GM23338 (cell line): ENCODE data around the gene PLCL1. TPM values are rescaled to one million over a fixed set of nuclear protein-coding genes. Genes with fewer than 3 reads are reported as not detected.

Experiments used
- ATAC-seq: fragments of 200-7000 bp; cut with Tn5 transposase; 3 replicates; pipeline ENCODE4 v1.9.1; 2020
- DNase-seq: peaks from one replicate; pipeline ENCODE4 v3.0.0-alpha.2; 2015; ENCODE audit warnings: low spot score
- H2AFZ ChIP-seq: fragments of 200-600 bp; sonication (generic); 2 replicates; pipeline ENCODE4 v1.8.0; 2016; ENCODE audit warnings: antibody characterized with exemption, mild to moderate bottlenecking, moderate library complexity
- H3F3A ChIP-seq: fragments of 200-600 bp; sonication (generic); replicated peaks from 2 replicates; pipeline ENCODE4 v1.8.0; 2017; ENCODE audit warnings: antibody characterized with exemption, mixed run types, low read depth
- H3K27ac ChIP-seq: fragments of 200-600 bp; sonication (generic); 2 replicates; pipeline ENCODE4 v1.6.1; 2016; ENCODE audit warnings: low read depth
- H3K27me3 ChIP-seq: fragments of 200-600 bp; sonication (generic); 2 replicates; pipeline ENCODE4 v1.8.0; 2016; ENCODE audit warnings: mild to moderate bottlenecking, mixed run types, moderate library complexity; ENCODE audit not compliant: insufficient read depth
- H3K36me3 ChIP-seq: fragments of 200-600 bp; sonication (generic); 2 replicates; pipeline ENCODE4 v1.8.0; 2016; ENCODE audit warnings: mild to moderate bottlenecking; ENCODE audit not compliant: insufficient read depth
- H3K4me1 ChIP-seq: fragments of 200-600 bp; sonication (generic); 2 replicates; pipeline ENCODE4 v1.8.0; 2016; ENCODE audit warnings: mild to moderate bottlenecking, moderate library complexity; ENCODE audit not compliant: insufficient read depth
- H3K4me2 ChIP-seq: fragments of 200-600 bp; sonication (generic); 2 replicates; pipeline ENCODE4 v1.7.1; 2017; ENCODE audit warnings: mixed run types
- H3K4me3 ChIP-seq: fragments of 200-600 bp; sonication (generic); 2 replicates; pipeline ENCODE4 v1.6.1; 2016; ENCODE audit warnings: mixed run types
- H3K79me2 ChIP-seq: fragments of 200-600 bp; sonication (generic); replicated peaks from 2 replicates; pipeline ENCODE4 v1.8.0; 2017; ENCODE audit warnings: mild to moderate bottlenecking; ENCODE audit not compliant: insufficient read depth
- H3K9me2 ChIP-seq: fragments of 200-600 bp; sonication (generic); 2 replicates; pipeline ENCODE4 v1.8.0; 2017; ENCODE audit not compliant: insufficient read depth
- H4K20me1 ChIP-seq: fragments of 200-600 bp; sonication (generic); replicated peaks from 2 replicates; pipeline ENCODE4 v1.8.0; 2017; ENCODE audit warnings: mild to moderate bottlenecking; ENCODE audit not compliant: insufficient read depth
- H3K27ac Mint-ChIP-seq: 2 replicates; pipeline ENCODE4 v1.8.0; 2020; ENCODE audit warnings: inconsistent platforms, mild to moderate bottlenecking, moderate library complexity, mixed read lengths
- H3K27me3 Mint-ChIP-seq: 3 replicates; pipeline ENCODE4 v1.8.0; 2022; ENCODE audit warnings: low read depth, mild to moderate bottlenecking, moderate library complexity, mixed read lengths, inconsistent platforms; ENCODE audit not compliant: insufficient read depth, poor library complexity
- H3K36me3 Mint-ChIP-seq: 3 replicates; pipeline ENCODE4 v1.8.0; 2021; ENCODE audit warnings: low read depth, mild to moderate bottlenecking, inconsistent platforms, moderate library complexity, mixed read lengths
- H3K4me1 Mint-ChIP-seq: 3 replicates; pipeline ENCODE4 v1.8.0; 2020; ENCODE audit warnings: mild to moderate bottlenecking, inconsistent platforms, mixed read lengths
- H3K4me3 Mint-ChIP-seq: 3 replicates; pipeline ENCODE4 v1.8.0; 2021; ENCODE audit warnings: moderate library complexity, mild to moderate bottlenecking, inconsistent platforms, mixed read lengths
- H3K9me3 Mint-ChIP-seq: 3 replicates; pipeline ENCODE4 v1.8.0; 2020; ENCODE audit warnings: moderate library complexity, mild to moderate bottlenecking, inconsistent platforms, mixed read lengths
- CREB1 ChIP-seq: fragments of 250-450 bp; sonication (Bioruptor Pico); IDR thresholded peaks from 2 replicates; pipeline ENCODE4 v1.5.0; 2020; ENCODE audit warnings: low read depth, mild to moderate bottlenecking, moderate library complexity
- EZH2 ChIP-seq: fragments of 200-600 bp; sonication (generic); IDR thresholded peaks from one replicate; pipeline ENCODE4 v1.8.0; 2017; ENCODE audit warnings: antibody characterized with exemption, mild to moderate bottlenecking, low read depth; ENCODE audit not compliant: unreplicated experiment
- EZH2phosphoT487 ChIP-seq: fragments of 200-600 bp; sonication (generic); IDR thresholded peaks from one replicate; pipeline ENCODE4 v1.8.1; 2018; ENCODE audit warnings: antibody characterized with exemption; ENCODE audit not compliant: unreplicated experiment
- JUNB ChIP-seq: IDR thresholded peaks from one replicate; pipeline ENCODE4 v1.6.1; 2016; ENCODE audit warnings: antibody characterized with exemption; ENCODE audit not compliant: unreplicated experiment
- NANOG ChIP-seq: IDR thresholded peaks from 2 replicates; pipeline ENCODE4 v1.6.1; 2016; ENCODE audit warnings: antibody characterized with exemption, borderline replicate concordance
- POLR2AphosphoS5 ChIP-seq: IDR thresholded peaks from 2 replicates; pipeline ENCODE4 v1.6.1; 2016; ENCODE audit warnings: antibody characterized with exemption, low read depth
- STAT1 ChIP-seq: IDR thresholded peaks from one replicate; pipeline ENCODE4 v1.6.1; 2016; ENCODE audit warnings: antibody characterized with exemption; ENCODE audit not compliant: unreplicated experiment
- ZNF114 ChIP-seq: fragments of 250-450 bp; sonication (Bioruptor Pico); IDR thresholded peaks from 2 replicates; pipeline ENCODE4 v1.5.0; 2020; ENCODE audit warnings: mild to moderate bottlenecking, moderate library complexity
- ZNF331 ChIP-seq: fragments of 250-450 bp; sonication (Bioruptor Pico); IDR thresholded peaks from 2 replicates; pipeline ENCODE4 v1.5.0; 2020; ENCODE audit warnings: low read depth, mild to moderate bottlenecking, moderate library complexity
- polyA plus RNA-seq: library from polyadenylated mRNA; unstranded; fragments of >200 nt; fragmentation: Nextera tagmentation; extraction: Ambion mirVana; gene quantifications from 2 replicates; pipeline ENCODE4 v1.2.1, GENCODE V29; 2016
- total RNA-seq: library from RNA; depleted of rRNA; stranded (reverse); fragments of >200 nt; shearing (Covaris generic); gene quantifications from 2 replicates; pipeline ENCODE4 v1.2.3, GENCODE V29; 2014
- TF ChIP-seq, protein P1 (sequence below), 2 experiments: fragments of 200-600 bp in 1 of 2; sonication (generic) in 1 of 2; conservative IDR thresholded peaks; 2 replicates each; pipeline versions ENCODE4 v1.5.1 to v1.6.1; 2016 to 2017; ENCODE audit warnings: antibody characterized with exemption in 2 of 2, low read depth in 2 of 2, mild to moderate bottlenecking in 2 of 2, moderate library complexity in 1 of 2
- TF ChIP-seq, protein P2 (sequence below): fragments of 250-450 bp; sonication (Bioruptor Pico); IDR thresholded peaks from 2 replicates; pipeline ENCODE4 v1.5.0; 2020; ENCODE audit warnings: mild to moderate bottlenecking, moderate library complexity

Gene PLCL1
- total and polyA plus RNA-seq, 2 experiments from 2014 or later = not detected

DNA sequence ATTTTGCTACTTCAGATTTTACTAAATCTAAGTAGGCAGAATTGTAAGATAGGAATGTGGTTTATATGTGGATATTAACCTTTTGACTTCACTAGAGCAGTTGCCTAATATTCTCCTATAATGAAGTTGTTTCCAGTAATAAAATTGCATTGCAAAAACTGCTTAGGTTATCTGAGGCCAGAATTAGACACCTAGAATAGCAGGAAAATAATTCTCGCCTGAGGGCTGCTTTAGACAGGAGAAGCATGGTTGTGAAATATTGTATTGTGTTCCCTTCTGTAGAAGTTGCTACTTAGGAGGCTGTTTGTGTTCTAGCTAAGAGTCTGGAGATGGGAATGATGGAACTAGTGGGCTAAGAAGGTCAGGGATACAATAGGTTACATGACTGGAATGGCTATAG lies 146.3 kb downstream of the PLCL1 start:
- Histone ChIP-seq H4K20me1 (no peaks in the 10 kb centered on the region), H3K27ac (no peak overlapping the region), H3F3A (no peaks in the 10 kb centered on the region), H3K27me3 (no peaks in the 10 kb centered on the region), H3K4me3 (no peak overlapping the region), H3K9me2 (0 out of 2 replicates have a peak, but pooled peaks cover 4% of the 10 kb centered on the region), H3K36me3 (no peaks in the 10 kb centered on the region), H3K4me2 (no peak overlapping the region), H3K79me2 (no peaks in the 10 kb centered on the region), H3K4me1 (peaks cover 6% of the 10 kb centered on the region), H2AFZ (no peak overlapping the region)
- H3K27me3 Mint-ChIP-seq = no peaks in the 10 kb centered on the region
- H3K4me3 Mint-ChIP-seq = no peak overlapping the region
- no peak for ATAC-seq
- no peaks in the 10 kb centered on the region for H3K9me3 Mint-ChIP-seq
- TF ChIP-seq STAT1 = no peak
- TF ChIP-seq JUNB = no peak
- TF ChIP-seq NANOG = no peak
- no peak for TF ChIP-seq EZH2
- TF ChIP-seq, protein P1, sequence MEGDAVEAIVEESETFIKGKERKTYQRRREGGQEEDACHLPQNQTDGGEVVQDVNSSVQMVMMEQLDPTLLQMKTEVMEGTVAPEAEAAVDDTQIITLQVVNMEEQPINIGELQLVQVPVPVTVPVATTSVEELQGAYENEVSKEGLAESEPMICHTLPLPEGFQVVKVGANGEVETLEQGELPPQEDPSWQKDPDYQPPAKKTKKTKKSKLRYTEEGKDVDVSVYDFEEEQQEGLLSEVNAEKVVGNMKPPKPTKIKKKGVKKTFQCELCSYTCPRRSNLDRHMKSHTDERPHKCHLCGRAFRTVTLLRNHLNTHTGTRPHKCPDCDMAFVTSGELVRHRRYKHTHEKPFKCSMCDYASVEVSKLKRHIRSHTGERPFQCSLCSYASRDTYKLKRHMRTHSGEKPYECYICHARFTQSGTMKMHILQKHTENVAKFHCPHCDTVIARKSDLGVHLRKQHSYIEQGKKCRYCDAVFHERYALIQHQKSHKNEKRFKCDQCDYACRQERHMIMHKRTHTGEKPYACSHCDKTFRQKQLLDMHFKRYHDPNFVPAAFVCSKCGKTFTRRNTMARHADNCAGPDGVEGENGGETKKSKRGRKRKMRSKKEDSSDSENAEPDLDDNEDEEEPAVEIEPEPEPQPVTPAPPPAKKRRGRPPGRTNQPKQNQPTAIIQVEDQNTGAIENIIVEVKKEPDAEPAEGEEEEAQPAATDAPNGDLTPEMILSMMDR (conservative IDR thresholded peaks at IDR 0.05; ENCODE audit: low read depth in 2 of 2) = no peak
- TF ChIP-seq EZH2phosphoT487 = no peak
- no peak for TF ChIP-seq POLR2AphosphoS5
- TF ChIP-seq ZNF114 (CRISPR knock-in tag) = no peak
- no peak for TF ChIP-seq CREB1
- TF ChIP-seq, protein P2, sequence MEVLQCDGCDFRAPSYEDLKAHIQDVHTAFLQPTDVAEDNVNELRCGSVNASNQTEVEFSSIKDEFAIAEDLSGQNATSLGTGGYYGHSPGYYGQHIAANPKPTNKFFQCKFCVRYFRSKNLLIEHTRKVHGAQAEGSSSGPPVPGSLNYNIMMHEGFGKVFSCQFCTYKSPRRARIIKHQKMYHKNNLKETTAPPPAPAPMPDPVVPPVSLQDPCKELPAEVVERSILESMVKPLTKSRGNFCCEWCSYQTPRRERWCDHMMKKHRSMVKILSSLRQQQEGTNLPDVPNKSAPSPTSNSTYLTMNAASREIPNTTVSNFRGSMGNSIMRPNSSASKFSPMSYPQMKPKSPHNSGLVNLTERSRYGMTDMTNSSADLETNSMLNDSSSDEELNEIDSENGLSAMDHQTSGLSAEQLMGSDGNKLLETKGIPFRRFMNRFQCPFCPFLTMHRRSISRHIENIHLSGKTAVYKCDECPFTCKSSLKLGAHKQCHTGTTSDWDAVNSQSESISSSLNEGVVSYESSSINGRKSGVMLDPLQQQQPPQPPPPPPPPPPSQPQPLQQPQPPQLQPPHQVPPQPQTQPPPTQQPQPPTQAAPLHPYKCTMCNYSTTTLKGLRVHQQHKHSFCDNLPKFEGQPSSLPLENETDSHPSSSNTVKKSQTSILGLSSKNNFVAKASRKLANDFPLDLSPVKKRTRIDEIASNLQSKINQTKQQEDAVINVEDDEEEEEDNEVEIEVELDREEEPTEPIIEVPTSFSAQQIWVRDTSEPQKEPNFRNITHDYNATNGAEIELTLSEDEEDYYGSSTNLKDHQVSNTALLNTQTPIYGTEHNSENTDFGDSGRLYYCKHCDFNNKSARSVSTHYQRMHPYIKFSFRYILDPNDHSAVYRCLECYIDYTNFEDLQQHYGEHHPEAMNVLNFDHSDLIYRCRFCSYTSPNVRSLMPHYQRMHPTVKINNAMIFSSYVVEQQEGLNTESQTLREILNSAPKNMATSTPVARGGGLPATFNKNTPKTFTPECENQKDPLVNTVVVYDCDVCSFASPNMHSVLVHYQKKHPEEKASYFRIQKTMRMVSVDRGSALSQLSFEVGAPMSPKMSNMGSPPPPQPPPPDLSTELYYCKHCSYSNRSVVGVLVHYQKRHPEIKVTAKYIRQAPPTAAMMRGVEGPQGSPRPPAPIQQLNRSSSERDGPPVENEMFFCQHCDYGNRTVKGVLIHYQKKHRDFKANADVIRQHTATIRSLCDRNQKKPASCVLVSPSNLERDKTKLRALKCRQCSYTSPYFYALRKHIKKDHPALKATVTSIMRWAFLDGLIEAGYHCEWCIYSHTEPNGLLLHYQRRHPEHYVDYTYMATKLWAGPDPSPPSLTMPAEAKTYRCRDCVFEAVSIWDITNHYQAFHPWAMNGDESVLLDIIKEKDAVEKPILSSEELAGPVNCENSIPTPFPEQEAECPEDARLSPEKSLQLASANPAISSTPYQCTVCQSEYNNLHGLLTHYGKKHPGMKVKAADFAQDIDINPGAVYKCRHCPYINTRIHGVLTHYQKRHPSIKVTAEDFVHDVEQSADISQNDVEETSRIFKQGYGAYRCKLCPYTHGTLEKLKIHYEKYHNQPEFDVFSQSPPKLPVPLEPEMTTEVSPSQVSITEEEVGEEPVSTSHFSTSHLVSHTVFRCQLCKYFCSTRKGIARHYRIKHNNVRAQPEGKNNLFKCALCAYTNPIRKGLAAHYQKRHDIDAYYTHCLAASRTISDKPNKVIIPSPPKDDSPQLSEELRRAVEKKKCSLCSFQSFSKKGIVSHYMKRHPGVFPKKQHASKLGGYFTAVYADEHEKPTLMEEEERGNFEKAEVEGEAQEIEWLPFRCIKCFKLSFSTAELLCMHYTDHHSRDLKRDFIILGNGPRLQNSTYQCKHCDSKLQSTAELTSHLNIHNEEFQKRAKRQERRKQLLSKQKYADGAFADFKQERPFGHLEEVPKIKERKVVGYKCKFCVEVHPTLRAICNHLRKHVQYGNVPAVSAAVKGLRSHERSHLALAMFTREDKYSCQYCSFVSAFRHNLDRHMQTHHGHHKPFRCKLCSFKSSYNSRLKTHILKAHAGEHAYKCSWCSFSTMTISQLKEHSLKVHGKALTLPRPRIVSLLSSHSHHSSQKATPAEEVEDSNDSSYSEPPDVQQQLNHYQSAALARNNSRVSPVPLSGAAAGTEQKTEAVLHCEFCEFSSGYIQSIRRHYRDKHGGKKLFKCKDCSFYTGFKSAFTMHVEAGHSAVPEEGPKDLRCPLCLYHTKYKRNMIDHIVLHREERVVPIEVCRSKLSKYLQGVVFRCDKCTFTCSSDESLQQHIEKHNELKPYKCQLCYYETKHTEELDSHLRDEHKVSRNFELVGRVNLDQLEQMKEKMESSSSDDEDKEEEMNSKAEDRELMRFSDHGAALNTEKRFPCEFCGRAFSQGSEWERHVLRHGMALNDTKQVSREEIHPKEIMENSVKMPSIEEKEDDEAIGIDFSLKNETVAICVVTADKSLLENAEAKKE (CRISPR knock-in tag) = no peak
- TF ChIP-seq ZNF331 (CRISPR knock-in tag) = no peak
- no peak for DNase-seq
- peaks cover 18% of the 10 kb centered on the region for H3K4me1 Mint-ChIP-seq
- no peak overlapping the region for H3K27ac Mint-ChIP-seq
- no peaks in the 10 kb centered on the region for H3K36me3 Mint-ChIP-seq
